Stimulated activated memory B cell treated with anti-CD40 and anti-IgM and Interleukin-4, amounts not matched to agents 10 μg/mL and 1 μg/mL and 100 μg/mL, for 72 hours (primary cell): ENCODE results near the gene S100A2.

ENCODE experiments used
- ATAC-seq: fragments of 150-1000 bp; cut with Tn5 transposase; 2 replicates; pipeline ENCODE4 v1.10.0; 2021
- H3K27ac Mint-ChIP-seq: one replicate; pipeline ENCODE4 v1.8.0; 2022; ENCODE audit warnings: mild to moderate bottlenecking, mixed read lengths
- H3K27me3 Mint-ChIP-seq: one replicate; pipeline ENCODE4 v1.8.0; 2022; ENCODE audit warnings: mixed read lengths
- H3K36me3 Mint-ChIP-seq: one replicate; pipeline ENCODE4 v1.8.0; 2022; ENCODE audit warnings: mixed read lengths
- H3K4me1 Mint-ChIP-seq: one replicate; pipeline ENCODE4 v1.8.0; 2022; ENCODE audit warnings: mixed read lengths
- H3K4me3 Mint-ChIP-seq: one replicate; pipeline ENCODE4 v1.8.0; 2022; ENCODE audit warnings: mild to moderate bottlenecking, moderate library complexity, mixed read lengths
- H3K9me3 Mint-ChIP-seq: one replicate; pipeline ENCODE4 v1.8.0; 2022; ENCODE audit warnings: mixed read lengths

The S100A2 gene

GRCh38 chr1:153561466-153561985, 4.1 kb downstream of the S100A2 start:
- Mint-ChIP-seq H3K27me3 (no peaks in the 10 kb centered on the region), H3K9me3 (no peaks in the 10 kb centered on the region), H3K4me1 (peaks cover 16% of the 10 kb centered on the region), H3K27ac (no peak overlapping the region), H3K4me3 (no peak overlapping the region), H3K36me3 (no peaks in the 10 kb centered on the region)
- ATAC-seq = no peak

GRCh38 chr1:153560771-153561465, 4.7 kb downstream of the S100A2 start:
- H3K4me1 Mint-ChIP-seq = peaks cover 10% of the 10 kb centered on the region
- no peaks in the 10 kb centered on the region for H3K27me3 Mint-ChIP-seq
- H3K9me3 Mint-ChIP-seq = no peaks in the 10 kb centered on the region
- no peaks in the 10 kb centered on the region for H3K36me3 Mint-ChIP-seq
- no peak for ATAC-seq
- no peak overlapping the region for H3K27ac Mint-ChIP-seq
- no peak overlapping the region for H3K4me3 Mint-ChIP-seq

- Mint-ChIP-seq H3K36me3 (no peaks in the 10 kb centered on the region), H3K4me3 (no peak overlapping the region), H3K27me3 (no peaks in the 10 kb centered on the region), H3K27ac (no peak overlapping the region), H3K4me1 (peaks cover 3% of the 10 kb centered on the region), H3K9me3 (no peaks in the 10 kb centered on the region)
- no peak for ATAC-seq
Observed at GRCh38 chr1:153560241-153560640, 5.4 kb downstream of the S100A2 start.

- no peaks in the 10 kb centered on the region for H3K27me3 Mint-ChIP-seq
- H3K27ac Mint-ChIP-seq = no peak overlapping the region
- no peaks in the 10 kb centered on the region for H3K4me1 Mint-ChIP-seq
- no peaks in the 10 kb centered on the region for H3K36me3 Mint-ChIP-seq
- no peaks in the 10 kb centered on the region for H3K9me3 Mint-ChIP-seq
- ATAC-seq = no peak
- H3K4me3 Mint-ChIP-seq = no peak overlapping the region
Observed at GRCh38 chr1:153557877-153558276, 7.8 kb downstream of the S100A2 start.

GRCh38 chr1:153556348-153556747, 9.3 kb downstream of the S100A2 start:
- no peak for ATAC-seq
- no peaks in the 10 kb centered on the region for H3K9me3 Mint-ChIP-seq
- no peaks in the 10 kb centered on the region for H3K36me3 Mint-ChIP-seq
- no peak overlapping the region for H3K27ac Mint-ChIP-seq
- no peaks in the 10 kb centered on the region for H3K4me1 Mint-ChIP-seq
- H3K27me3 Mint-ChIP-seq = no peaks in the 10 kb centered on the region
- no peak overlapping the region for H3K4me3 Mint-ChIP-seq

- ATAC-seq = no peak
- Mint-ChIP-seq H3K4me3 (no peak overlapping the region), H3K27me3 (peaks cover 12% of the 10 kb centered on the region), H3K36me3 (no peaks in the 10 kb centered on the region), H3K27ac (no peak overlapping the region), H3K4me1 (peaks cover 7% of the 10 kb centered on the region), H3K9me3 (no peaks in the 10 kb centered on the region)
Observed at GRCh38 chr1:153553830-153554541, 11.7 kb downstream of the S100A2 start.

GRCh38 chr1:153553096-153553495, 12.5 kb downstream of the S100A2 start:
- H3K27ac Mint-ChIP-seq = no peak overlapping the region
- H3K9me3 Mint-ChIP-seq = no peaks in the 10 kb centered on the region
- H3K4me3 Mint-ChIP-seq = no peak overlapping the region
- H3K27me3 Mint-ChIP-seq = peaks cover 12% of the 10 kb centered on the region
- H3K4me1 Mint-ChIP-seq = peaks cover 13% of the 10 kb centered on the region
- ATAC-seq = no peak
- H3K36me3 Mint-ChIP-seq = no peaks in the 10 kb centered on the region

GRCh38 chr1:153552335-153552734, 13.3 kb downstream of the S100A2 start:
- H3K36me3 Mint-ChIP-seq = no peaks in the 10 kb centered on the region
- H3K27ac Mint-ChIP-seq = no peak overlapping the region
- H3K4me3 Mint-ChIP-seq = no peak overlapping the region
- H3K27me3 Mint-ChIP-seq = peaks cover 12% of the 10 kb centered on the region
- peaks cover 13% of the 10 kb centered on the region for H3K4me1 Mint-ChIP-seq
- H3K9me3 Mint-ChIP-seq = no peaks in the 10 kb centered on the region
- no peak for ATAC-seq

GRCh38 chr1:153550827-153551500, 14.7 kb downstream of the S100A2 start:
- Mint-ChIP-seq H3K36me3 (no peaks in the 10 kb centered on the region), H3K27ac (no peak overlapping the region), H3K4me3 (no peak overlapping the region), H3K27me3 (peaks cover 12% of the 10 kb centered on the region), H3K4me1 (peaks cover 26% of the 10 kb centered on the region), H3K9me3 (no peaks in the 10 kb centered on the region)
- ATAC-seq = no peak

GRCh38 chr1:153550398-153550758, 15.3 kb downstream of the S100A2 start:
- H3K9me3 Mint-ChIP-seq = no peaks in the 10 kb centered on the region
- H3K4me3 Mint-ChIP-seq = no peak overlapping the region

GRCh38 chr1:153549741-153550397, 15.8 kb downstream of the S100A2 start:
- peaks cover 12% of the 10 kb centered on the region for H3K27me3 Mint-ChIP-seq
- H3K4me3 Mint-ChIP-seq = no peak overlapping the region
- no peak for ATAC-seq
- H3K36me3 Mint-ChIP-seq = peaks cover 2% of the 10 kb centered on the region
- H3K9me3 Mint-ChIP-seq = no peaks in the 10 kb centered on the region
- no peak overlapping the region for H3K27ac Mint-ChIP-seq
- peaks cover 37% of the 10 kb centered on the region for H3K4me1 Mint-ChIP-seq

More at GRCh38 chr1:153550398-153550758, 15.3 kb downstream of the S100A2 start:
- Mint-ChIP-seq H3K27ac (no peak overlapping the region), H3K27me3 (peaks cover 12% of the 10 kb centered on the region), H3K36me3 (no peaks in the 10 kb centered on the region), H3K4me1 (peaks cover 32% of the 10 kb centered on the region)
- ATAC-seq = no peak

- peaks cover 5% of the 10 kb centered on the region for H3K36me3 Mint-ChIP-seq
- no peak within 1 kb of the TSS for H3K4me3 Mint-ChIP-seq
Observed at GRCh38 chr1:153548722-153549688, 16.6 kb downstream of the S100A2 start, which contains the start of gene S100A3. Gene S100A3, minus strand, starts transcription at chr1:153549258. Its CDS starts 773 bp downstream, at chr1:153548485.

GRCh38 chr1:153547560-153548551, 17.8 kb downstream of the S100A2 start:
- no peak overlapping the region for H3K4me3 Mint-ChIP-seq
- H3K9me3 Mint-ChIP-seq = no peaks in the 10 kb centered on the region
- ATAC-seq = no peak
- H3K36me3 Mint-ChIP-seq = peaks cover 5% of the 10 kb centered on the region
- peaks cover 12% of the 10 kb centered on the region for H3K27me3 Mint-ChIP-seq
- peaks cover 41% of the 10 kb centered on the region for H3K4me1 Mint-ChIP-seq
- H3K27ac Mint-ChIP-seq = no peak overlapping the region

More at GRCh38 chr1:153548722-153549688, 16.6 kb downstream of the S100A2 start, which contains the start of gene S100A3:
- Mint-ChIP-seq H3K27me3 (peaks cover 12% of the 10 kb centered on the region), H3K9me3 (no peaks in the 10 kb centered on the region), H3K27ac (peak within 1 kb of the TSS; percentile 7), H3K4me1 (peaks cover 41% of the 10 kb centered on the region)
- ATAC-seq = no peak
